ENCODE results near the gene SERPINE1.
"Not testable (repeated sequence)": the region's sequence is repeated elsewhere in the genome, so short reads cannot be mapped to it uniquely, and the experiment has no call there.

DNA sequence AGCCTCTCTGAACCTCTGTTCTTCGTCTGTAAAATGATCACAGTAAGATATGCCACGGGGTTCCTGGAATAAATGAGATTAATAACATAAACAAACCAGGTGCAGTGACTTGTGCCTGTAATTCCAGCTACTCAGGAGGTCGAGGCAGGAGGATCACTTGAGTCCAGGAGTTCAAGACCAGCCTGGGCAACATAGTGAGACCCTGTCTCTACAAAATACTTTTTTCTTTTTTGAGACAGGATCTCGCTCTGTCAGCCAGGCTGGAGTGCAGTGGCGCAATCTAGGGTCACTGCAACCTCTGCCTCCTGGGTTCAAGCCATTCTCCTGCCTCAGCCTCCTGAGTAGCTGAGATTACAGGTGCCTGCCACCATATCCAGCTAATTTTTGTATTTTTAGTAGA, 21.7 kb upstream of the SERPINE1 start:
- TF ChIP-seq, protein P1, sequence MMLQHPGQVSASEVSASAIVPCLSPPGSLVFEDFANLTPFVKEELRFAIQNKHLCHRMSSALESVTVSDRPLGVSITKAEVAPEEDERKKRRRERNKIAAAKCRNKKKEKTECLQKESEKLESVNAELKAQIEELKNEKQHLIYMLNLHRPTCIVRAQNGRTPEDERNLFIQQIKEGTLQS (IDR thresholded peaks at IDR 0.05): not testable (repeated sequence)
- TF ChIP-seq, protein P2, sequence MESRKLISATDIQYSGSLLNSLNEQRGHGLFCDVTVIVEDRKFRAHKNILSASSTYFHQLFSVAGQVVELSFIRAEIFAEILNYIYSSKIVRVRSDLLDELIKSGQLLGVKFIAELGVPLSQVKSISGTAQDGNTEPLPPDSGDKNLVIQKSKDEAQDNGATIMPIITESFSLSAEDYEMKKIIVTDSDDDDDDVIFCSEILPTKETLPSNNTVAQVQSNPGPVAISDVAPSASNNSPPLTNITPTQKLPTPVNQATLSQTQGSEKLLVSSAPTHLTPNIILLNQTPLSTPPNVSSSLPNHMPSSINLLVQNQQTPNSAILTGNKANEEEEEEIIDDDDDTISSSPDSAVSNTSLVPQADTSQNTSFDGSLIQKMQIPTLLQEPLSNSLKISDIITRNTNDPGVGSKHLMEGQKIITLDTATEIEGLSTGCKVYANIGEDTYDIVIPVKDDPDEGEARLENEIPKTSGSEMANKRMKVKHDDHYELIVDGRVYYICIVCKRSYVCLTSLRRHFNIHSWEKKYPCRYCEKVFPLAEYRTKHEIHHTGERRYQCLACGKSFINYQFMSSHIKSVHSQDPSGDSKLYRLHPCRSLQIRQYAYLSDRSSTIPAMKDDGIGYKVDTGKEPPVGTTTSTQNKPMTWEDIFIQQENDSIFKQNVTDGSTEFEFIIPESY (IDR thresholded peaks at IDR 0.05; ENCODE audit: extremely low read depth, insufficient replicate concordance, low read length): not testable (repeated sequence)
- TF ChIP-seq SIN3A (IDR thresholded peaks at IDR 0.05; ENCODE audit: low read depth); POLR2A (IDR thresholded peaks at IDR 0.05; ENCODE audit: borderline replicate concordance, extremely low read depth, insufficient read depth, insufficient read length); EZH2 (IDR thresholded peaks at IDR 0.05); FOSL1 (IDR thresholded peaks at IDR 0.05; ENCODE audit: low read depth); EZH2phosphoT487 (IDR thresholded peaks at IDR 0.05; ENCODE audit: borderline replicate concordance); EGR1 (IDR thresholded peaks at IDR 0.05; ENCODE audit: low read depth): not testable (repeated sequence)
- TF ChIP-seq, protein P3, sequence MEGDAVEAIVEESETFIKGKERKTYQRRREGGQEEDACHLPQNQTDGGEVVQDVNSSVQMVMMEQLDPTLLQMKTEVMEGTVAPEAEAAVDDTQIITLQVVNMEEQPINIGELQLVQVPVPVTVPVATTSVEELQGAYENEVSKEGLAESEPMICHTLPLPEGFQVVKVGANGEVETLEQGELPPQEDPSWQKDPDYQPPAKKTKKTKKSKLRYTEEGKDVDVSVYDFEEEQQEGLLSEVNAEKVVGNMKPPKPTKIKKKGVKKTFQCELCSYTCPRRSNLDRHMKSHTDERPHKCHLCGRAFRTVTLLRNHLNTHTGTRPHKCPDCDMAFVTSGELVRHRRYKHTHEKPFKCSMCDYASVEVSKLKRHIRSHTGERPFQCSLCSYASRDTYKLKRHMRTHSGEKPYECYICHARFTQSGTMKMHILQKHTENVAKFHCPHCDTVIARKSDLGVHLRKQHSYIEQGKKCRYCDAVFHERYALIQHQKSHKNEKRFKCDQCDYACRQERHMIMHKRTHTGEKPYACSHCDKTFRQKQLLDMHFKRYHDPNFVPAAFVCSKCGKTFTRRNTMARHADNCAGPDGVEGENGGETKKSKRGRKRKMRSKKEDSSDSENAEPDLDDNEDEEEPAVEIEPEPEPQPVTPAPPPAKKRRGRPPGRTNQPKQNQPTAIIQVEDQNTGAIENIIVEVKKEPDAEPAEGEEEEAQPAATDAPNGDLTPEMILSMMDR (IDR thresholded peaks at IDR 0.05 in 2 of 3, conservative IDR thresholded peaks at IDR 0.05 in 1 of 3; ENCODE audit: borderline replicate concordance in 1 of 3, insufficient read depth in 1 of 3, low read depth in 2 of 3, low read length in 2 of 3): not testable (repeated sequence)
- TF ChIP-seq, protein P4, sequence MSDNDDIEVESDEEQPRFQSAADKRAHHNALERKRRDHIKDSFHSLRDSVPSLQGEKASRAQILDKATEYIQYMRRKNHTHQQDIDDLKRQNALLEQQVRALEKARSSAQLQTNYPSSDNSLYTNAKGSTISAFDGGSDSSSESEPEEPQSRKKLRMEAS (IDR thresholded peaks at IDR 0.05): not testable (repeated sequence)
- TF ChIP-seq, protein P5, sequence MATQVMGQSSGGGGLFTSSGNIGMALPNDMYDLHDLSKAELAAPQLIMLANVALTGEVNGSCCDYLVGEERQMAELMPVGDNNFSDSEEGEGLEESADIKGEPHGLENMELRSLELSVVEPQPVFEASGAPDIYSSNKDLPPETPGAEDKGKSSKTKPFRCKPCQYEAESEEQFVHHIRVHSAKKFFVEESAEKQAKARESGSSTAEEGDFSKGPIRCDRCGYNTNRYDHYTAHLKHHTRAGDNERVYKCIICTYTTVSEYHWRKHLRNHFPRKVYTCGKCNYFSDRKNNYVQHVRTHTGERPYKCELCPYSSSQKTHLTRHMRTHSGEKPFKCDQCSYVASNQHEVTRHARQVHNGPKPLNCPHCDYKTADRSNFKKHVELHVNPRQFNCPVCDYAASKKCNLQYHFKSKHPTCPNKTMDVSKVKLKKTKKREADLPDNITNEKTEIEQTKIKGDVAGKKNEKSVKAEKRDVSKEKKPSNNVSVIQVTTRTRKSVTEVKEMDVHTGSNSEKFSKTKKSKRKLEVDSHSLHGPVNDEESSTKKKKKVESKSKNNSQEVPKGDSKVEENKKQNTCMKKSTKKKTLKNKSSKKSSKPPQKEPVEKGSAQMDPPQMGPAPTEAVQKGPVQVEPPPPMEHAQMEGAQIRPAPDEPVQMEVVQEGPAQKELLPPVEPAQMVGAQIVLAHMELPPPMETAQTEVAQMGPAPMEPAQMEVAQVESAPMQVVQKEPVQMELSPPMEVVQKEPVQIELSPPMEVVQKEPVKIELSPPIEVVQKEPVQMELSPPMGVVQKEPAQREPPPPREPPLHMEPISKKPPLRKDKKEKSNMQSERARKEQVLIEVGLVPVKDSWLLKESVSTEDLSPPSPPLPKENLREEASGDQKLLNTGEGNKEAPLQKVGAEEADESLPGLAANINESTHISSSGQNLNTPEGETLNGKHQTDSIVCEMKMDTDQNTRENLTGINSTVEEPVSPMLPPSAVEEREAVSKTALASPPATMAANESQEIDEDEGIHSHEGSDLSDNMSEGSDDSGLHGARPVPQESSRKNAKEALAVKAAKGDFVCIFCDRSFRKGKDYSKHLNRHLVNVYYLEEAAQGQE (IDR thresholded peaks at IDR 0.05; ENCODE audit: low read depth): not testable (repeated sequence)
